ENCODE data around the gene WDR86. TPM values are rescaled to one million over a fixed set of nuclear protein-coding genes. Genes with fewer than 3 reads are reported as not detected.

The WDR86 gene, protein sequence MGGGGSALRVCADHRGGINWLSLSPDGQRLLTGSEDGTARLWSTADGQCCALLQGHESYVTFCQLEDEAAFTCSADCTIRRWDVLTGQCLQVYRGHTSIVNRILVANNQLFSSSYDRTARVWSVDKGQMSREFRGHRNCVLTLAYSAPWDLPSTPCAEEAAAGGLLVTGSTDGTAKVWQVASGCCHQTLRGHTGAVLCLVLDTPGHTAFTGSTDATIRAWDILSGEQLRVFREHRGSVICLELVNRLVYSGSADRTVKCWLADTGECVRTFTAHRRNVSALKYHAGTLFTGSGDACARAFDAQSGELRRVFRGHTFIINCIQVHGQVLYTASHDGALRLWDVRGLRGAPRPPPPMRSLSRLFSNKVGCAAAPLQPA
- 1 to 10 TPM in 1 of 2 donors, not detected in 1; 8.5 TPM for total RNA-seq

DNA sequence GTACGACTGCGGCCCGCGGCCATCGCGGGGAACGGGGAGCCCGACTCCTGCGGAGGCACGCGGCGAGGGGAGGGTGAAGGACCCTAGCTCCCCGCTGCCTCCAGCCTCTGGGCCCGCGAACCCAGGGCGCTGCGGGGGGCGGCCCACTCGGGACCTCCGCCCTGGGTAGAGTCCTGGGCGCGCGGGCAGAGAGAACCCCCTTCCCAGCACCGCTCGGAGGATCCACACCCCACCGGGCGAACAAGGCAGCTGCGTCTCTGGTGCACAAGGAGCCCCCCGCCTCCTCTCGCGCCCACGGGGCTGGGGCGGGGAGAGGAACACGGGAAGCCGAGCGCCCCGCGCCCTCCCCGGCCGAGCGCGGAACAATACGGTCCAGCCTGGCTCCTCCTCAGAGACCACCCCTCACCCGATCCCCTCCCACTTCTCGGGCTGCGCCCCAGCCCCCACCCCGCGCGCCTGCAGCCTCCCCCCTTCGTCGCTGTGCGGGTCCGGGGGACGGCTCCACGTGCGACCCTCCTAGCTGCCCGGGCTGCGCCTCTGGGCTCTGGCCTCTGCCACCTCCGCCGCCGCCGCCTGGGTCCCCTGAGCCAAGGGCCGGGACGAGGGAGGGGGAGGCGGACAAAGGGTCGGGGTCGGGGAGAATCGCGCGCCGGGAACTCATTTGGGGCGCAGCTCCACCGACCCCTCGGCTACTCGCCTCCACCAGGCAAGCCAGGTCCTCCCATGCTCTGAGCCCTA, at the start of gene WDR86:
TSS of gene WDR86 (minus strand) at position 372 of the 738 bp plus-strand sequence. CDS start 449 bp downstream, outside the sequence.
- Histone ChIP-seq H3K36me3 (no peaks in the 10 kb centered on the region), H3K27ac (no peak within 1 kb of the TSS), H3K4me1 (ENCODE audit: control insufficient read depth in 1 of 2, low read depth in 2 of 2) (peaks cover 12 to 31% of the 10 kb centered on the region in 2 donors), H3K4me3 (peak within 1 kb of the TSS; percentile 70), H3K27me3 (replicated peaks; ENCODE audit: insufficient read depth) (peaks cover 20% of the 10 kb centered on the region), H3K9me3 (no peaks in the 10 kb centered on the region)
- DNase-seq (ENCODE audit: low spot score), result no peak
- TF ChIP-seq, protein P1, sequence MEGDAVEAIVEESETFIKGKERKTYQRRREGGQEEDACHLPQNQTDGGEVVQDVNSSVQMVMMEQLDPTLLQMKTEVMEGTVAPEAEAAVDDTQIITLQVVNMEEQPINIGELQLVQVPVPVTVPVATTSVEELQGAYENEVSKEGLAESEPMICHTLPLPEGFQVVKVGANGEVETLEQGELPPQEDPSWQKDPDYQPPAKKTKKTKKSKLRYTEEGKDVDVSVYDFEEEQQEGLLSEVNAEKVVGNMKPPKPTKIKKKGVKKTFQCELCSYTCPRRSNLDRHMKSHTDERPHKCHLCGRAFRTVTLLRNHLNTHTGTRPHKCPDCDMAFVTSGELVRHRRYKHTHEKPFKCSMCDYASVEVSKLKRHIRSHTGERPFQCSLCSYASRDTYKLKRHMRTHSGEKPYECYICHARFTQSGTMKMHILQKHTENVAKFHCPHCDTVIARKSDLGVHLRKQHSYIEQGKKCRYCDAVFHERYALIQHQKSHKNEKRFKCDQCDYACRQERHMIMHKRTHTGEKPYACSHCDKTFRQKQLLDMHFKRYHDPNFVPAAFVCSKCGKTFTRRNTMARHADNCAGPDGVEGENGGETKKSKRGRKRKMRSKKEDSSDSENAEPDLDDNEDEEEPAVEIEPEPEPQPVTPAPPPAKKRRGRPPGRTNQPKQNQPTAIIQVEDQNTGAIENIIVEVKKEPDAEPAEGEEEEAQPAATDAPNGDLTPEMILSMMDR (IDR thresholded peaks at IDR 0.05), result no peak
- ATAC-seq (ENCODE audit: insufficient number of reproducible peaks, low FRiP score, low read depth), result no peak

DNA sequence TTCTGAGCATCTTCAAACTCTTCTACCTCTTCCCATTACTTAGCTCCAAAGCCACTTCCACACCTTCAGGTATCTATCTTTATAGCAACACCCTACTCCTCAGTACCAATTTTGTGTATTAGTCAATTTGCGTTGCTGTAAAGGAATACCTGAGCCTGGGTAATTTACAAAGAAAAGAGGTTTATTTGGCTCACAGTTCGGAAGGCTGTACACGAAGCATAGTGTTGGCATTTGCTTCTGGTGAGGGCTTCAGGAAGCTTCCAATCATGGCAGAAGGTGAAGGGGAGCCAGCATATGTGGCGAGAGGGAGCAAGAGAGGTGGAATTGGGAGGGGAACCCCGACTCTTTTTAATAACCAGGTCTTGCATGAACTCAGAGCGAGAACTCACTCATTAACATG, 47.7 kb upstream of the WDR86 start:
- TF ChIP-seq, protein P1 (IDR thresholded peaks at IDR 0.05), result no peak
- no peak for ATAC-seq (ENCODE audit: insufficient number of reproducible peaks, low FRiP score, low read depth)
- no peak overlapping the region for H3K27ac ChIP-seq
- H3K27me3 ChIP-seq (replicated peaks; ENCODE audit: insufficient read depth), result no peaks in the 10 kb centered on the region
- no peak overlapping the region for H3K4me3 ChIP-seq
- peaks cover 18 to 24% of the 10 kb centered on the region in 2 donors for H3K4me1 ChIP-seq (ENCODE audit: control insufficient read depth in 1 of 2, low read depth in 2 of 2)
- H3K9me3 ChIP-seq, result peaks cover 3% of the 10 kb centered on the region
- DNase-seq (ENCODE audit: low spot score), result no peak
- H3K36me3 ChIP-seq, result no peaks in the 10 kb centered on the region

DNA sequence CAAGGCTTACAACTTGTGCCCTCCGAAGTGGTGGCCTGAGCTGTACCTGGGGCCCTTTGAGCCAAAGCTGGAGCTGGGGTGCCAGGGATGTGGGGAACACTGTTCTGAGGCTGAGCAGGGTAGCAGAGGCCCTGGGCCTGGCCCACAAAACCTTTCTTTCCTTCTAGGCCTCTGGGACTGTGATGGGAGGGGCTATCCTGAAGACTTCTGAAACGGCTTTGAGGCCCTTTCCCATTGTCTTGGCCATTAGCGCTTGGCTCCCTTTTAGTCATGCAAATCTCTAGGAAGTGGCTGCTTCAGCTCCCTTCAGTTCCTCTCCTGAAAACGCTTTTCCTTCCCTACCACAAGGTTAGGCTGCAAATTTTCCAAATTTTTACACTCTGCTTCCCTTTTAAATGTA, 46.9 kb upstream of the WDR86 start:
- no peaks in the 10 kb centered on the region for H3K36me3 ChIP-seq
- no peaks in the 10 kb centered on the region for H3K27me3 ChIP-seq (replicated peaks; ENCODE audit: insufficient read depth)
- no peak for DNase-seq (ENCODE audit: low spot score)
- H3K4me3 ChIP-seq, result no peak overlapping the region
- no peak for ATAC-seq (ENCODE audit: insufficient number of reproducible peaks, low FRiP score, low read depth)
- TF ChIP-seq, protein P1 (IDR thresholded peaks at IDR 0.05), result no peak
- peaks cover 18 to 24% of the 10 kb centered on the region in 2 donors for H3K4me1 ChIP-seq (ENCODE audit: control insufficient read depth in 1 of 2, low read depth in 2 of 2)
- H3K27ac ChIP-seq, result no peak overlapping the region
- H3K9me3 ChIP-seq, result no peaks in the 10 kb centered on the region

DNA sequence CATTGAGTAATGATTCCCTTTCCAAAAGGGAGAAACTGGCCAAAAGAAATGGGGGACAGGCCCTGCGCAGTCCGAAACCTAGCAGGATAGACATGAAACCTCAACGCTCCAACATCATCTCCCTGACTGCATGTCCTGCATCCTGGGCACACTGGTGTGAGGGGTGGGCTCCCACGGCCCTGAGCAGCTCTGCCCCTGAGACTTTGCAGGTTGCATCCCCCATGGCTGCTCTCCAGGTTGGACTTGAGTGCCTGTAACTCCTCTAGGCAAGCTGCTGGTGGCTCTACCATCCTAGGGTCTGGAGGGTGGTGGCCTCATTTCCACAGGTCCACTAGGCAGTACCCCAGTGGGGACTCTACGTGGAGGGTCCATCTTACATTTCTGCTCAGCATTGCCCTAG, 46.4 kb upstream of the WDR86 start:
- DNase-seq (ENCODE audit: low spot score), result no peak
- Histone ChIP-seq H3K4me3 (no peak overlapping the region), H3K4me1 (ENCODE audit: control insufficient read depth in 1 of 2, low read depth in 2 of 2) (peaks cover 14 to 20% of the 10 kb centered on the region in 2 donors), H3K36me3 (no peaks in the 10 kb centered on the region), H3K9me3 (no peaks in the 10 kb centered on the region), H3K27ac (no peak overlapping the region), H3K27me3 (replicated peaks; ENCODE audit: insufficient read depth) (no peaks in the 10 kb centered on the region)
- ATAC-seq (ENCODE audit: insufficient number of reproducible peaks, low FRiP score, low read depth), result no peak
- TF ChIP-seq, protein P1 (IDR thresholded peaks at IDR 0.05), result no peak

DNA sequence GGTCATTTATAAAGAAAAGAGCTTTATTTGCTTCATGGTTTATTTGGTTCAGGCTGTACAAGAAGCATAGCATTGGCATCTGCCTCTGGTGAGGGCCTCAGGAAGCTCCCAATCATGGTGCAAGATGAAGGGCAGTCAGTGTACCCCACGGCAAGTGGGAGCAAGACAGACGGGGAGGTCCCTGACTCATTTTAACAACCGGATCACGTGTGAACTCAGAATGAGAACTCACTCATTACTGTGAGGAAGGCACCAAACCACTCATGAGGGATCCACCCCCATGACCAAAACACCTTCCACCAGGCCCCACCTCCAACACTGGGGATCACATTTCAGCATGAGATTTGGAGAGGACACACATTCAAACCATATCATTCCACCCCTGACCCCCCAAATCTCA, 45.9 kb upstream of the WDR86 start:
- no peak for DNase-seq (ENCODE audit: low spot score)
- H3K4me1 ChIP-seq (ENCODE audit: control insufficient read depth in 1 of 2, low read depth in 2 of 2), result peaks cover 10 to 14% of the 10 kb centered on the region in 2 donors
- no peaks in the 10 kb centered on the region for H3K9me3 ChIP-seq
- TF ChIP-seq, protein P1 (IDR thresholded peaks at IDR 0.05), result no peak
- H3K36me3 ChIP-seq, result no peaks in the 10 kb centered on the region
- H3K27me3 ChIP-seq (replicated peaks; ENCODE audit: insufficient read depth), result no peaks in the 10 kb centered on the region
- H3K27ac ChIP-seq, result no peak overlapping the region
- H3K4me3 ChIP-seq, result no peak overlapping the region
- no peak for ATAC-seq (ENCODE audit: insufficient number of reproducible peaks, low FRiP score, low read depth)
